ENCODE results near the gene SIAH2. TPM values are rescaled to one million over a fixed set of nuclear protein-coding genes. Genes with fewer than 3 reads are reported as not detected.

Gene SIAH2
- polyA plus RNA-seq, 1 of the 3 experiments (the other 2 are of a cell fraction): 18.4 TPM

DNA sequence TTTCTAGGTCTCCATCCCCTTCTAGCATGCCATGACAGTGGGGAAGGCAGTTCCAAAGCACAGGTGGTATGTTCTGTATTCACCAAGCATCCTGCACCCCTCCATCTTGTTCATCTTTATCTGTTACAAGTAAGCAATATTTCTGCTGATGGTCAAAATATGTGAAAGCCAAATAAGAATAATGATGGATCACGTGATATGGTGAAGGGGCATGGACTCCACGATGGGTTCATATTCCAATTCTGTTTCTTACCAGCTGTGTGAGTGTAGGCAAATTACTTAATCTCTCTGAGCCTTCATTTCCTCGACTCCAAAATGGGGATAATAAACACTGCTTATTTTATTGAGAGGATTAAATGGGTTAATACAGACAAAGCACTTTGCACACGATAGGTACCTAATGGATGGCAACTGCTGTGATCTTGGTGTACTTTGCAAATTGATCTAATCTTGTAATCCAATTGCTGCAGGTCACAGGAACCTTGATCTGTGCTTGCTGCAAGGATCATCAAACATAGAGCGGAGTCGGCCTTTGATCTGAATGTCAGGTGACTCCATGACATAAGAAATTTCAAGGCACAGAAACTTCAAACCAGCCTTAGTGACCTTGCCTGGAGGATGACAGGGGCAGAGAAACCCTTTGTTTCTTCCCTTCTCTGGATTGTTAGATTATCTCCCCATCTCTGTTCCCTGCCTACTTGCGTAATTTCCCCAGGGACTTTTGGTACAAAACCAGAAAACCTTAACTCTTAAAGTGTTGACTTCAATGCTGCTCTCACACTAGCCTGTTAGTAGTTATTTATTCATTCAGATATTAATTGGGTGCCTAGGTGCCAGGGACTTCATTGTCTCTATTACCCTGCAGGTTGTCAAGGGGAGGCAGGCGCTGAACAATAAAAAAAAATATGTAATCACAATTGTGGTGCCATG, 25.8 kb downstream of the SIAH2 start:
- no peak overlapping the region for H3K4me2 ChIP-seq
- CTCF ChIA-PET: interaction anchor here (0.9 to 3.3 kb wide), 2 partner anchors 15 to 82 kb away, joined by 3 to 12 read pairs; no protein-coding TSS in a partner anchor
- H3K4me3 ChIP-seq (ENCODE audit: low read depth in 2 of 2, low read length in 1 of 2): no peak overlapping the region
- DNase-seq: no peak
- no peak overlapping the region for H2AFZ ChIP-seq (ENCODE audit: low read depth)
- H4K20me1 ChIP-seq (ENCODE audit: insufficient read depth): no peaks in the 10 kb centered on the region
- H3K9ac ChIP-seq: no peak overlapping the region
- H3K9me3 ChIP-seq: no peaks in the 10 kb centered on the region
- H3K27ac ChIP-seq (ENCODE audit: low read depth in 2 of 2, low read length in 1 of 2): no peak overlapping the region
- H3K79me2 ChIP-seq (ENCODE audit: insufficient read depth): peaks cover 10% of the 10 kb centered on the region; the same call in 1 of the 2 replicates
- H3K36me3 ChIP-seq (replicated peaks in 1 of 2; ENCODE audit: control insufficient read depth in 1 of 2, insufficient read depth in 2 of 2, low read length in 1 of 2): peaks cover 6 to 14% of the 10 kb centered on the region in 2 experiments
- H3K27me3 ChIP-seq (ENCODE audit: insufficient read depth): no peaks in the 10 kb centered on the region
- no peaks in the 10 kb centered on the region for H3K9me2 ChIP-seq
- WGBS (ENCODE audit: low lambda C conversion rate): 80% methylated on average over 8 of the region's 8 CpGs
- POLR2A ChIA-PET: no interaction called here
- peaks cover 3 to 20% of the 10 kb centered on the region in 2 experiments; a peak in 3 of 4 replicates for H3K4me1 ChIP-seq (ENCODE audit: control insufficient read depth in 1 of 2, insufficient read depth in 2 of 2, low read depth in 1 of 2, low read length in 1 of 2)
- no peaks in the 10 kb centered on the region for H3F3A ChIP-seq (replicated peaks; ENCODE audit: insufficient read depth)
- TF ChIP-seq RCOR1 (IDR thresholded peaks at IDR 0.05; ENCODE audit: low read length) (no peak), GATA2 (CRISPR knock-in tag; IDR thresholded peaks at IDR 0.05) (0 out of 2 replicates have a peak, but pooled peaks have one; percentile 14), RXRA (IDR thresholded peaks at IDR 0.05; ENCODE audit: borderline replicate concordance, low read depth) (no peak), TEAD4 (IDR thresholded peaks at IDR 0.05; ENCODE audit: borderline replicate concordance, insufficient read depth) (no peak), TAF1 (IDR thresholded peaks at IDR 0.05; ENCODE audit: borderline replicate concordance, low read depth, low read length) (no peak), MXI1 (IDR thresholded peaks at IDR 0.05; ENCODE audit: low read depth, low read length) (no peak)

DNA sequence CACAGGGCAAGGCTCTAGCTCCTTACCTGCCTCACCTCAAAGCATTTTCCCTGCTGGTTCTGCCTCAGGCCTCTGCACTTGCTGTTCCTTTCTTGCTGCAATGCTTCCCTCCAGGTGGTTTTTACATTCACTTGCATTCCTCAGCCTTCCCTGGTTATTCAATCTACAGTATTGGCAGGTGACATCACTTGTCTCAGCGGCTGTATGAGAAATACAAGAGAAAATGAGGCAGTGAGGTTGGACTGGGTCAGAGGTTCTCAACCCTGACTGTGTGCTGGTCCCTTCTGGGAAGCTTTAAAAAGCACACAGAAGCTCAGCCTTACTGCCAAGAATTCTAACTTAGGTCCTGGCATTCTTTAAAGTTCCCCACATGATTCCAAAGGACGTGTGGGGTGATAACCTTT, 26.7 kb downstream of the SIAH2 start:
- no peak for TF ChIP-seq NFIC (IDR thresholded peaks at IDR 0.05; ENCODE audit: borderline replicate concordance)
- no peak for DNase-seq
- Histone ChIP-seq H3K79me2 (ENCODE audit: insufficient read depth) (peaks cover 4% of the 10 kb centered on the region; the same call in 1 of the 2 replicates), H3K27ac (ENCODE audit: low read depth in 2 of 2, low read length in 1 of 2) (no peak overlapping the region), H3K4me2 (no peak overlapping the region), H3K4me1 (ENCODE audit: control insufficient read depth in 1 of 2, insufficient read depth in 2 of 2, low read depth in 1 of 2, low read length in 1 of 2) (peaks cover 3 to 14% of the 10 kb centered on the region in 2 experiments; a peak in 3 of 4 replicates), H4K20me1 (ENCODE audit: insufficient read depth) (no peaks in the 10 kb centered on the region), H3K4me3 (ENCODE audit: low read depth in 2 of 2, low read length in 1 of 2) (no peak overlapping the region), H3K27me3 (ENCODE audit: insufficient read depth) (no peaks in the 10 kb centered on the region), H3K9me2 (no peaks in the 10 kb centered on the region), H3K9ac (no peak overlapping the region), H3F3A (replicated peaks; ENCODE audit: insufficient read depth) (no peaks in the 10 kb centered on the region), H3K36me3 (replicated peaks in 1 of 2; ENCODE audit: control insufficient read depth in 1 of 2, insufficient read depth in 2 of 2, low read length in 1 of 2) (peaks cover 0 to 7% of the 10 kb centered on the region in 2 experiments), H2AFZ (ENCODE audit: low read depth) (no peak overlapping the region), H3K9me3 (no peaks in the 10 kb centered on the region)
- POLR2A ChIA-PET: interaction anchor here (0.6 kb wide), 1 partner anchor 9 kb away, joined by 3 read pairs; no protein-coding TSS in a partner anchor
- 62% methylated on average over 2 of the region's 2 CpGs for WGBS (ENCODE audit: low lambda C conversion rate)
- CTCF ChIA-PET: interaction anchor here (1.4 to 3.3 kb wide), 2 partner anchors 14 to 51 kb away, joined by 4 to 12 read pairs; no protein-coding TSS in a partner anchor

DNA sequence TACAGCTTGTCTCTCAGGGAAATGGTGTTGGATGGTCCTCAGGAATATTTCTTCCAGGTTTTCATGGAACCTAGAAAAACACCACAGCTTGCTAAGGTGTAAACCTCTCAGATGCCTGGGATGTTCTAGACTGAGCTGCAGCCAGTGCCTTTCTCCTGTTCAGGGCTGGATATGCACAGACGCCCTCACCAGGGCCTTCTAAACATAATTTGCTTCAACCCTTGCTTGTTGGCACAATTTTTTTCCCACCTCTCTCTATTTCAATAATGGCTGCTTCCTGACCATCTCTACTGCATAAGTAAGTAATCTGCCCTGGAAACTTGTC, 28.2 kb downstream of the SIAH2 start:
- no peaks in the 10 kb centered on the region for H3K9me3 ChIP-seq
- H3K79me2 ChIP-seq (ENCODE audit: insufficient read depth): no peaks in the 10 kb centered on the region
- no peak for DNase-seq
- H4K20me1 ChIP-seq (ENCODE audit: insufficient read depth): no peaks in the 10 kb centered on the region
- no peaks in the 10 kb centered on the region for H3K9me2 ChIP-seq
- 88% methylated on average over 1 of the region's 1 CpG for WGBS (ENCODE audit: low lambda C conversion rate)
- POLR2A ChIA-PET: no interaction called here
- H3K9ac ChIP-seq: no peak overlapping the region
- peaks cover 3 to 14% of the 10 kb centered on the region in 2 experiments; a peak in 3 of 4 replicates for H3K4me1 ChIP-seq (ENCODE audit: control insufficient read depth in 1 of 2, insufficient read depth in 2 of 2, low read depth in 1 of 2, low read length in 1 of 2)
- H3K27me3 ChIP-seq (ENCODE audit: insufficient read depth): no peaks in the 10 kb centered on the region
- CTCF ChIA-PET: no interaction called here
- no peak overlapping the region for H3K4me2 ChIP-seq
- H3K4me3 ChIP-seq (ENCODE audit: low read depth in 2 of 2, low read length in 1 of 2): no peak overlapping the region
- no peaks in the 10 kb centered on the region for H3F3A ChIP-seq (replicated peaks; ENCODE audit: insufficient read depth)
- no peak overlapping the region for H3K27ac ChIP-seq (ENCODE audit: low read depth in 2 of 2, low read length in 1 of 2)
- no peak overlapping the region for H2AFZ ChIP-seq (ENCODE audit: low read depth)
- no peaks in the 10 kb centered on the region for H3K36me3 ChIP-seq (replicated peaks in 1 of 2; ENCODE audit: control insufficient read depth in 1 of 2, insufficient read depth in 2 of 2, low read length in 1 of 2)
- TF ChIP-seq RCOR1 (IDR thresholded peaks at IDR 0.05; ENCODE audit: low read length) (no peak), GABPA (IDR thresholded peaks at IDR 0.05; ENCODE audit: low read depth) (no peak), NFIC (IDR thresholded peaks at IDR 0.05; ENCODE audit: borderline replicate concordance) (no peak), POLR2AphosphoS5 (IDR thresholded peaks at IDR 0.05; ENCODE audit: low read depth, low read length) (no peak), MXI1 (IDR thresholded peaks at IDR 0.05; ENCODE audit: low read depth, low read length) (no peak), REST (IDR thresholded peaks at IDR 0.05; ENCODE audit: low read depth, low read length) (no peak), EP300 (IDR thresholded peaks at IDR 0.05; ENCODE audit: borderline replicate concordance in 1 of 2, low read depth in 1 of 2, low read length in 1 of 2) (no peak), NRF1 (IDR thresholded peaks at IDR 0.05; ENCODE audit: low read depth, low read length) (no peak), FOXJ3 (CRISPR knock-in tag; IDR thresholded peaks at IDR 0.05) (no peak), JUND (IDR thresholded peaks at IDR 0.05) (no peak)
- TF ChIP-seq, protein P1, sequence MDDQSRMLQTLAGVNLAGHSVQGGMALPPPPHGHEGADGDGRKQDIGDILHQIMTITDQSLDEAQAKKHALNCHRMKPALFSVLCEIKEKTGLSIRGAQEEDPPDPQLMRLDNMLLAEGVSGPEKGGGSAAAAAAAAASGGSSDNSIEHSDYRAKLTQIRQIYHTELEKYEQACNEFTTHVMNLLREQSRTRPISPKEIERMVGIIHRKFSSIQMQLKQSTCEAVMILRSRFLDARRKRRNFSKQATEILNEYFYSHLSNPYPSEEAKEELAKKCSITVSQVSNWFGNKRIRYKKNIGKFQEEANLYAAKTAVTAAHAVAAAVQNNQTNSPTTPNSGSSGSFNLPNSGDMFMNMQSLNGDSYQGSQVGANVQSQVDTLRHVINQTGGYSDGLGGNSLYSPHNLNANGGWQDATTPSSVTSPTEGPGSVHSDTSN (IDR thresholded peaks at IDR 0.05): no peak
- TF ChIP-seq, protein P2, sequence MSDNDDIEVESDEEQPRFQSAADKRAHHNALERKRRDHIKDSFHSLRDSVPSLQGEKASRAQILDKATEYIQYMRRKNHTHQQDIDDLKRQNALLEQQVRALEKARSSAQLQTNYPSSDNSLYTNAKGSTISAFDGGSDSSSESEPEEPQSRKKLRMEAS (IDR thresholded peaks at IDR 0.05; ENCODE audit: low read depth): no peak
